HG03159 (cell line): Measurements from ENCODE around the gene GGT6.

Experiments
- ATAC-seq: cut with Tn5 transposase; IDR thresholded peaks from one replicate; pipeline ENCODE4 v1.9.1; 2021; ENCODE audit warnings: mild to moderate bottlenecking, moderate library complexity; ENCODE audit not compliant: unreplicated experiment

The GGT6 gene

GRCh38 chr17:4509401-4509800 lies 51.0 kb downstream of the GGT6 start:
- no peak for ATAC-seq

GRCh38 chr17:4508207-4508606 lies 52.2 kb downstream of the GGT6 start:
- ATAC-seq = no peak

DNA sequence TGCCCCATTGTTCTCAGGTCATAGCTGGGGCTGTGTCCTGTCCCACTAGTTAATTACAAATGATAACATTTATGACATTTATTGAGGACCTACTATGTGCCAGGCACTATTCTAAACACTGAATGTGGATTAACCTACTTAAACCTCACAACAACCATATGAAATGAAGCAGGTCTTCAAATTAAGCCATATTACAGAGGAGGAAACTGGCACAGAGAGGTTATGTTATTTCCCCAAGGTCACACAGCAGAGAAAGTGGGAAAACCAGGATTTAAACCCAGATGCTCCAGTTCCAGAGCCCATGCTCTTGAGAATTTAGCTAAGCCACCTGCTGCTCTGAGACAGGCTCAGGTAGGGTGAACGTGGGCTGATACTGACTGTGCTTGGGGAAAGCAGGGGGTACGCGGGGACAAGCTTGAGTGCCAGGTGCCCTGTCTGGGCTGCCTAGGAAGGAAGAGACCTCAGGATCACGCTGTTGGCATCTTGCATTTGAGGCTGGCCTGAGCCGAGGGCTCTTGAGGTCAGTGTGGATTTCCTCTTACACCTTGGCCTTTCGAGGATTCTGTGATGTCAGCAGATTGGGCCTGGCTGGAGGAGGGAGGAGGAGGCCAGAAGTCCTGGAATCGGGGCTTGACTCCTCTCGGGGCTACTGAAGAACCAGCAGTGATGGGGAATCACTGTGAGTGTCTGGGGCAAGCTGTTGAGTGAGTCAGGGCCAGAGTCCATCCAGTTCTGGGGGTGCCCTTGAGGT lies 52.8 kb downstream of the GGT6 start:
- ATAC-seq = no peak
